ENCODE data around the gene ZIK1.

The ZIK1 gene

DNA sequence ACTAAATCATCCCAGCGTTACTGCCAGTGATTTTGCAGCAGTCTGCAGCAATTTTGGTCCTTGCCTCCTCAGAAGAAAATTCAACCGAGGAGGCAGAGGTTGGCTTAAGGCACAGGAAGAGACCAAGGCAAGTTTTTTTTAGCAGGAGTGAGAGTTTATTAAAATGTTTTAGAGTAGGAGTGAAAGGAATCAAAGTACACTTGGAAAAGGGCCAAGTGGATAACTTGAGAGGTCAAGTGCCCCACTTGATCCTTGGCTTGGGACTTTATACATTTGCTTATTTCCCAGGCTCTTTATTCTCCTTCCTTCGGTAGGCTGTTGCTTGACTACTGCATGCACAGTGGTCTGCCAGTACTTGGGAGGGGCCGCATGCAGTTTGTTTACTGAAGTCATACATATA lies 27.2 kb downstream of the ZIK1 start:
- DNase-seq (ENCODE audit: low read depth) = no peak

- peak; percentile 90 for DNase-seq (ENCODE audit: low read depth)
Measured at GRCh38 chr19:57613941-57614743, 30.2 kb downstream of the ZIK1 start, which contains the start of gene ZNF134. ZNF134 (plus strand) TSS chr19:57614242; CDS start chr19:57619469, 5,227 bp downstream.

DNA sequence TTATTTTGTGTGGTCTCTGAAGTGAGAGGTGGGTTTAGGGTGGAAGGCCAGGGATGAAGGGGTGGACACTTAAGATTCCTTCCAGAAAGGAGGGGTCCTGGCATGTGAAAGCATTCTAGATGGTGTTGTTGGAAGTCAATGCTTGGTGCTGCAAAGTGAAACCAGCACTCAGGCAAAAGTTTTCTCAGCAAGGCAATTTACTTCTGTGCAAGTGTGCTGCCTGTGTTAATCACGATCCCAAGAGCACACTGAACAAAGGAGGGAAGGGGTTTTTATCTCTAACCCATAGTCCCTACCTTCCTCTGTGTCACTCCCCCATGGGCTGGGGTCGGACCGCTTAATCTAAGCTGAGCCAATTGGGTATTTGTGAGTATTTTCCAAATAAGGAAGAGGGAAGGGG lies 31.4 kb downstream of the ZIK1 start:
- no peak for DNase-seq (ENCODE audit: low read depth)

GRCh38 chr19:57620673-57621348 lies 36.9 kb downstream of the ZIK1 start:
- DNase-seq (ENCODE audit: low read depth) = peak; percentile 9

- DNase-seq (ENCODE audit: low read depth) = no peak
Measured at GRCh38 chr19:57623091-57623490, 39.1 kb downstream of the ZIK1 start.

- DNase-seq (ENCODE audit: low read depth) = peak; percentile 95
Measured at GRCh38 chr19:57632987-57633831, 49.3 kb downstream of the ZIK1 start, which contains the start of gene ZNF211. ZNF211 (plus strand) TSS chr19:57633168; CDS start chr19:57633347, 179 bp downstream.

DNA sequence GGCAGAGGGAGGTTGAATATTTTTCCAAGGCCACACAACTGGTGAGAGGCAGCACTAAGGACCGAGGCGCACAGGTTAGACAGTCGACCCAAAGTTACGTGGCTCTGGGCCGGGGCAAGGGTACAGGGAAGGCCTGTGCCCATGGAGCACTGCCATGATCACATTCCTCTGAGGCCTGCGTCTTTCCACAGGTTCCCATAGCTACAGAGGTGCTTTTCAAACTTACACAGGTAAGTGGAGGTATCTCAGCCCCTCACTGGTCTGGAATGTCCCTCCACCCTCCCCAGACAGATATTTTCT lies 49.8 kb downstream of the ZIK1 start:
- no peak for DNase-seq (ENCODE audit: low read depth)

GRCh38 chr19:57637379-57637778 lies 53.4 kb downstream of the ZIK1 start:
- DNase-seq (ENCODE audit: low read depth) = no peak

DNA sequence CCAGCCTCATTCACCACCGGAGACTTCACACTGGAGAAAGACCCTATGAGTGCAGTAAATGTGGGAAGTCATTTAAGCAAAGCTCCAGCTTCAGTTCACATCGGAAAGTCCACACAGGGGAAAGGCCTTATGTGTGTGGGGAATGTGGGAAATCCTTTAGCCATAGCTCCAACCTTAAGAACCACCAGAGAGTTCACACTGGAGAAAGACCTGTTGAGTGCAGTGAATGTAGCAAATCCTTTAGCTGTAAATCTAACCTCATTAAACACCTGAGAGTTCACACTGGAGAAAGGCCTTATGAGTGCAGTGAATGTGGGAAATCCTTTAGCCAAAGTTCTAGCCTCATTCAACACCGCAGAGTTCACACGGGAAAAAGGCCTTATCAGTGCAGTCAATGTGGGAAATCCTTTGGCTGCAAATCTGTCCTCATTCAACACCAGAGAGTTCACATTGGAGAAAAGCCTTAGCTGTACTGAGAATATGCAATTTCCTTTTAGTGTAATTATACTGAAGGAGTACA lies 57.8 kb downstream of the ZIK1 start:
- no peak for DNase-seq (ENCODE audit: low read depth)

GRCh38 chr19:57642396-57643046 lies 58.6 kb downstream of the ZIK1 start:
- DNase-seq (ENCODE audit: low read depth) = no peak

All from EH (cell line).